ENCODE data around the gene MAX.

GRCh38 chr14:65073605-65074201 is 28.6 kb downstream of the MAX start:
- no peak for TF ChIP-seq POLR2A (IDR thresholded peaks at IDR 0.05)
- TF ChIP-seq CTCF (IDR thresholded peaks at IDR 0.05 in 4 of 5, conservative IDR thresholded peaks at IDR 0.05 in 1 of 5), result no peak

Data from gastrocnemius medialis (tissue), 4 donors.